Stimulated activated CD8-positive, alpha-beta memory T cell treated with anti-CD3 and anti-CD28 coated beads, Interleukin-4, amount 100 ng/mL, for 24 hours (primary cell): ENCODE results near the gene GSE1.

Source experiments
- DNase-seq: peaks from one replicate; pipeline ENCODE4 v3.0.0-alpha.2; 2020; ENCODE audit warnings: low read depth

The GSE1 gene

GRCh38 chr16:85662482-85662812 is 49.3 kb downstream of the GSE1 start:
- DNase-seq = no peak

- no peak for DNase-seq
These were observed 50.1 kb downstream of the GSE1 start for GRCh38 chr16:85662976-85663830.

GRCh38 chr16:85663891-85664321 is 50.8 kb downstream of the GSE1 start:
- DNase-seq = no peak

- DNase-seq = no peak
These were observed 51.7 kb downstream of the GSE1 start for GRCh38 chr16:85664580-85665372.

- no peak for DNase-seq
These were observed 52.2 kb downstream of the GSE1 start for GRCh38 chr16:85665373-85665740.

GRCh38 chr16:85665929-85666328 is 52.8 kb downstream of the GSE1 start:
- no peak for DNase-seq

GRCh38 chr16:85667261-85667660 is 54.1 kb downstream of the GSE1 start:
- no peak for DNase-seq

- DNase-seq = no peak
These were observed 54.8 kb downstream of the GSE1 start for GRCh38 chr16:85667841-85668413.

GRCh38 chr16:85668676-85669424 is 55.7 kb downstream of the GSE1 start:
- DNase-seq = no peak

GRCh38 chr16:85670840-85671239 is 57.7 kb downstream of the GSE1 start:
- DNase-seq = no peak

- no peak for DNase-seq
These were observed 60.7 kb downstream of the GSE1 start for GRCh38 chr16:85673529-85674417.

GRCh38 chr16:85674418-85674755 is 61.3 kb downstream of the GSE1 start:
- no peak for DNase-seq

GRCh38 chr16:85674828-85675227 is 61.7 kb downstream of the GSE1 start:
- DNase-seq = no peak

GRCh38 chr16:85675251-85675874 is 62.2 kb downstream of the GSE1 start:
- DNase-seq = no peak

- no peak for DNase-seq
These were observed 63.3 kb downstream of the GSE1 start for GRCh38 chr16:85676466-85676865.

- DNase-seq = no peak
These were observed 64.4 kb downstream of the GSE1 start for GRCh38 chr16:85677383-85677967.

GRCh38 chr16:85678016-85678415 is 64.9 kb downstream of the GSE1 start:
- DNase-seq = no peak

GRCh38 chr16:85678821-85679220 is 65.7 kb downstream of the GSE1 start:
- DNase-seq = no peak

GRCh38 chr16:85679870-85680269 is 66.7 kb downstream of the GSE1 start:
- no peak for DNase-seq

GRCh38 chr16:85680352-85680944 is 67.3 kb downstream of the GSE1 start:
- DNase-seq = no peak
